ENCODE results near the gene PRKCD.

The PRKCD gene

GRCh38 chr3:53238051-53238850 is 77.2 kb downstream of the PRKCD start:
- H3K4me3 ChIP-seq (ENCODE audit: insufficient read length, low read depth), result no peak overlapping the region
- DNase-seq (ENCODE audit: low read depth, low spot score), result no peak

DNA sequence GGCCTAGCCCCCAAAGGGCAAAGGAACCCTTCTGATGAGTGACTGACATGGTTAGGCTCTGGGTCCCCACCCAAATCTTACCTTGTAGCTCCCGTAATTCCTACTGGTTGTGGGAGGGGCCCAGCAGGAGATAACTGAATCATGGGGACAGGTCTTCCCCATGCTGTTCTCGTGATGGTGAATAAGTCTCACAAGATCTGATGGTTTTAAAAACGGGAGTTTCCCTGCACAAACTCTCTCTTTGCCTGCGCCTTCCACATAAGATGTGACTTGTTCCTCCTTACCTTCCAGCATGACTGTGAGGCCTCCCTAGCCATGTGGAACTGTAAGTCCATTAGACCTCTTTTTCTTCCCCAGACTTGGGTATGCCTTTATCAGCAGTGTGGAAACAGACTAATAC is 77.9 kb downstream of the PRKCD start:
- DNase-seq (ENCODE audit: low read depth, low spot score), result no peak
- no peaks in the 10 kb centered on the region for H3K27me3 ChIP-seq (ENCODE audit: insufficient read depth, insufficient read length)
- peaks cover 57% of the 10 kb centered on the region for H3K4me1 ChIP-seq (ENCODE audit: insufficient read depth, insufficient read length)
- no peak overlapping the region for H3K4me3 ChIP-seq (ENCODE audit: insufficient read length, low read depth)
- H3K36me3 ChIP-seq (ENCODE audit: insufficient read depth, insufficient read length, low read length), result peaks cover 96% of the 10 kb centered on the region
- no peak overlapping the region for H3K9ac ChIP-seq (ENCODE audit: insufficient read length, low read depth)
- H3K9me3 ChIP-seq (ENCODE audit: insufficient read depth, low read length), result no peaks in the 10 kb centered on the region
- TF ChIP-seq YY1 (IDR thresholded peaks at IDR 0.05; ENCODE audit: insufficient read depth, insufficient read length) (no peak), SUZ12 (IDR thresholded peaks at IDR 0.05; ENCODE audit: extremely low read depth, insufficient read depth, insufficient read length) (no peak), ZNF274 (IDR thresholded peaks at IDR 0.05; ENCODE audit: low read depth, low read length) (no peak)

More at GRCh38 chr3:53238051-53238850, 77.2 kb downstream of the PRKCD start:
- TF ChIP-seq YY1 (IDR thresholded peaks at IDR 0.05; ENCODE audit: insufficient read depth, insufficient read length) (no peak), SUZ12 (IDR thresholded peaks at IDR 0.05; ENCODE audit: extremely low read depth, insufficient read depth, insufficient read length) (no peak), ZNF274 (IDR thresholded peaks at IDR 0.05; ENCODE audit: low read depth, low read length) (no peak)
- Histone ChIP-seq H3K9ac (ENCODE audit: insufficient read length, low read depth) (no peak overlapping the region), H3K36me3 (ENCODE audit: insufficient read depth, insufficient read length, low read length) (peaks cover 96% of the 10 kb centered on the region), H3K9me3 (ENCODE audit: insufficient read depth, low read length) (no peaks in the 10 kb centered on the region), H3K27me3 (ENCODE audit: insufficient read depth, insufficient read length) (no peaks in the 10 kb centered on the region), H3K4me1 (ENCODE audit: insufficient read depth, insufficient read length) (peaks cover 50% of the 10 kb centered on the region)

- Histone ChIP-seq H3K4me1 (ENCODE audit: insufficient read depth, insufficient read length) (peaks cover 64% of the 10 kb centered on the region), H3K9ac (ENCODE audit: insufficient read length, low read depth) (no peak overlapping the region), H3K9me3 (ENCODE audit: insufficient read depth, low read length) (no peaks in the 10 kb centered on the region), H3K36me3 (ENCODE audit: insufficient read depth, insufficient read length, low read length) (peaks cover 96% of the 10 kb centered on the region), H3K27me3 (ENCODE audit: insufficient read depth, insufficient read length) (no peaks in the 10 kb centered on the region), H3K4me3 (ENCODE audit: insufficient read length, low read depth) (no peak overlapping the region)
- no peak for DNase-seq (ENCODE audit: low read depth, low spot score)
- TF ChIP-seq YY1 (IDR thresholded peaks at IDR 0.05; ENCODE audit: insufficient read depth, insufficient read length) (no peak), SUZ12 (IDR thresholded peaks at IDR 0.05; ENCODE audit: extremely low read depth, insufficient read depth, insufficient read length) (no peak), ZNF274 (IDR thresholded peaks at IDR 0.05; ENCODE audit: low read depth, low read length) (no peak)
These were observed 78.8 kb downstream of the PRKCD start for GRCh38 chr3:53239800-53240199.

DNA sequence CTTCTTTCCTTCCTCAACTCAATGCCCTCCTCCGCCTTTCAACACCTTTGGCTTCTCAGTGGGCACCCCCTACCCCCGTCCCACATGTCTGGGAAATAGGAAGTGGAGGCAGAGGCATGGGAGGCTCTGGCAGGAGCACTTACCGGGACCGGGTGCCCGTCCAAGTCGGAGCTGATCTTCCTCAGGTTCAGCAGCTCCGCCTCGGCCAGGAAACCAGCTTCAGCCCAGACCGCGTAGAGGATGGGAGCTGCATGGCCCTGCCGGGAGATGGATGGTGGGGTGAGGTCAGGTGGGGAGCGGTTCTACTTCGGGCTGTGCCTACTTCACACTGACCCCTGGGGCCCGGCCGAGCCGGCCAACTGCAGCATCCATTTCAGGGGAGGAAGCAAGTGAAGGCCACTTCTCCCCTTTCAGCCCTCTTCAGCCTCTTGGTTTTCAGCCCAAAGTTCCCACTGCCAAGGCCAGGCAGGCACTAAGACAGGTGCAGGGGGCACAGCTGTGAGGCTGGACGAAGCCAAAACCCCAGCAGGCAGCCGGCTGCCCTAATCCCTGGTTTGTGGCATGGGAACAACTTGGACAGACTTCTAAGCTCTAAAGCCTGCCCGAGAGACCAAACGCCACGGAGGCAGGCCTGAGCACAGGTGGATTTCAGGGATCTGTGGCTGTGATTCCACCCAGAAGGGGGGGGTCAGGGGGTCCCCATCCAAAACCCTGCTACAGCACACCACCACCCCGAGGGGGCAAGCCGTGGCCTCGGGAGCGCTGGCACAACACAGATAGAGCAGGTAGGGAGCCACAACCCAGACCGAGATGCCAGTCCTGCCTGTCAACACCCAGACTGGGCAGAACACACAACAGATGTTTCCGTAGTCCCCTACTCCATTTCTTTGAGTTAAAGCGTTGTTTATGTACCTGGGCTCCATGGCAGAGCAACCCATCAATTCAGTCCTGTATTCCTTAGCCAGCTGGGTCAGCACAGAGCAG is 80.3 kb downstream of the PRKCD start:
- no peak for TF ChIP-seq ZNF274 (IDR thresholded peaks at IDR 0.05; ENCODE audit: low read depth, low read length)
- Histone ChIP-seq H3K9me3 (ENCODE audit: insufficient read depth, low read length) (no peaks in the 10 kb centered on the region), H3K4me3 (ENCODE audit: insufficient read length, low read depth) (no peak overlapping the region), H3K27me3 (ENCODE audit: insufficient read depth, insufficient read length) (no peaks in the 10 kb centered on the region), H3K4me1 (ENCODE audit: insufficient read depth, insufficient read length) (peaks cover 59% of the 10 kb centered on the region), H3K36me3 (ENCODE audit: insufficient read depth, insufficient read length, low read length) (peaks cover 88% of the 10 kb centered on the region), H3K9ac (ENCODE audit: insufficient read length, low read depth) (peak overlapping the region; percentile 36)
- DNase-seq (ENCODE audit: low read depth, low spot score), result no peak

GRCh38 chr3:53242155-53242554 is 81.1 kb downstream of the PRKCD start:
- peaks cover 81% of the 10 kb centered on the region for H3K36me3 ChIP-seq (ENCODE audit: insufficient read depth, insufficient read length, low read length)
- H3K9me3 ChIP-seq (ENCODE audit: insufficient read depth, low read length), result no peaks in the 10 kb centered on the region
- no peak for DNase-seq (ENCODE audit: low read depth, low spot score)
- TF ChIP-seq YY1 (IDR thresholded peaks at IDR 0.05; ENCODE audit: insufficient read depth, insufficient read length) (no peak), SUZ12 (IDR thresholded peaks at IDR 0.05; ENCODE audit: extremely low read depth, insufficient read depth, insufficient read length) (no peak), ZNF274 (IDR thresholded peaks at IDR 0.05; ENCODE audit: low read depth, low read length) (no peak)
- H3K4me1 ChIP-seq (ENCODE audit: insufficient read depth, insufficient read length), result peaks cover 55% of the 10 kb centered on the region
- H3K4me3 ChIP-seq (ENCODE audit: insufficient read length, low read depth), result no peak overlapping the region
- H3K9ac ChIP-seq (ENCODE audit: insufficient read length, low read depth), result no peak overlapping the region
- H3K27me3 ChIP-seq (ENCODE audit: insufficient read depth, insufficient read length), result no peaks in the 10 kb centered on the region

All from NT2/D1 (cell line).